ENCODE results near the gene TBCA.

The TBCA gene

GRCh38 chr5:77642738-77643653 lies 133.1 kb downstream of the TBCA start:
- POLR2A ChIA-PET (ENCODE audit: low non-redundant PET), result no interaction called here
- CTCF ChIA-PET, result interaction anchor here (0.5 kb wide), 1 partner anchor 313 kb away, joined by 3 read pairs; no protein-coding TSS in a partner anchor
- H3K27ac ChIP-seq, result no peak overlapping the region
- TF ChIP-seq CTCF (conservative IDR thresholded peaks at IDR 0.05; ENCODE audit: low read depth), result no peak
- no peak for DNase-seq (ENCODE audit: low spot score)

DNA sequence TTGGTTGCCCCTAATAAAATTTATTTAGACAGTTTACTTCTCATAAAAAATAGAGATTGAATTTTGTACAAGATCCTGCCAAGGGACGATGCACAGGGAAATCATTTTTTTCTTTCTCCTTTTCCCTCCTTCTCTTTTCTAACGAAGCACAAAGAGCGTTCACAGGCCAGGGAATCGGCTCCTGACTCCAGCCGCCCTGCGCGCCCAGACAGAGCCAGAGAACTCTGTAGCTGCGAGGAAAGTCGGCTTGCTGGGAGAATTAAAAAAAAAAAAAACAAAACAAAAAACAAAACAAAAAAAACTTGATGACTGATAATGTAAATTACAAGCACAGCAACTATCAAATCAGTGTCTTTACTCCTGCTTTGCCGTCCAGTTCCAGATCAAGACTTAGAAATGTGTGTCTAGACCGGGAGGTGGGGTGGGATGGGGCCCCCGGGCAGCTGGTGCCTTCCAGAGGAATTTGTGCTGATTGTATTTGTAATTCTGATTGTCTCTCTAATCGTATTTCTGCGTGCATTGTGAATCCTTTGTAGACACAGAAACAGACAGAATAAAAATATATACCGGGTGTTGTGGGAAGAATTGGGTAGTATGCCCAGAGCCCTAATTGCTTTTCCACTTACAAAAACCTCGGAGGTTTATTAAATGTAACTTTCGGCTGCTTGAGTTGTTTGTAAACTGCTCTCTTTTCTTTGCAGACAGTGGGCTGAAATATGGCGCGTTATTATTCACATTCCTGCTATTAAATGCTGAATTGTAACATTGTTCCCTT lies 134.0 kb downstream of the TBCA start:
- no peak for TF ChIP-seq CTCF (conservative IDR thresholded peaks at IDR 0.05; ENCODE audit: low read depth)
- ChIA-PET POLR2A (ENCODE audit: low non-redundant PET) (no interaction called here), CTCF (interaction anchor here (0.6 kb wide), 1 partner anchor 20 kb away, joined by 3 read pairs; no protein-coding TSS in a partner anchor)
- H3K27ac ChIP-seq, result no peak overlapping the region
- no peak for DNase-seq (ENCODE audit: low spot score)

- CTCF ChIA-PET, result interaction anchor here (0.5 to 0.6 kb wide), 2 partner anchors 8 to 20 kb away, joined by 3 to 4 read pairs; no protein-coding TSS in a partner anchor
- TF ChIP-seq CTCF (conservative IDR thresholded peaks at IDR 0.05; ENCODE audit: low read depth), result no peak
- H3K27ac ChIP-seq, result no peak overlapping the region
- DNase-seq (ENCODE audit: low spot score), result no peak
- POLR2A ChIA-PET (ENCODE audit: low non-redundant PET), result no interaction called here
These were observed 134.7 kb downstream of the TBCA start for GRCh38 chr5:77641397-77641943.

Data from RWPE1 (cell line).